PC-9 (cell line): Measurements from ENCODE around the gene NXT1. TPM values are rescaled to one million over a fixed set of nuclear protein-coding genes. Genes with fewer than 3 reads are reported as not detected.
A peak's percentile ranks its signal among the peaks of the same experiment; 100 is the strongest.

ENCODE experiments used
- BruUV-seq: library from RNA; stranded (reverse); fragments of 400-500 nt; replicated peaks from 2 replicates; lab custom pipeline; 2021; lab: Mats Ljungman, UMichigan
- CTCF ChIA-PET: fragments of 300-600 bp; sonication (Branson Sonifier 250); formaldehyde crosslinking; loops from one replicate; lab custom pipeline; 2022; ENCODE audit warnings: antibody characterized with exemption; lab: Charles Lee
- POLR2A ChIA-PET: fragments of 300-600 bp; sonication (Branson Sonifier 250); formaldehyde crosslinking; loops from one replicate; lab custom pipeline; 2022; ENCODE audit warnings: antibody characterized with exemption; ENCODE audit not compliant: unreplicated experiment; lab: Charles Lee
- DNase-seq, 2 experiments: peaks; one replicate each; pipeline versions ENCODE4 v3.0.0 to v3.0.0-alpha.2; 2015 to 2022; ENCODE audit warnings: mixed read lengths in 1 of 2
- H2AFZ ChIP-seq: fragments of 200-600 bp; sonication (generic); 2 replicates; pipeline ENCODE4 v1.8.1; 2017; ENCODE audit warnings: antibody characterized with exemption
- H3F3A ChIP-seq: fragments of 200-600 bp; sonication (generic); 2 replicates; pipeline ENCODE4 v1.8.1; 2017; ENCODE audit warnings: antibody characterized with exemption, mild to moderate bottlenecking, low read depth; ENCODE audit not compliant: insufficient read depth
- H3K27ac ChIP-seq: fragments of 200-600 bp; sonication (generic); 2 replicates; pipeline ENCODE4 v1.6.1; 2016; ENCODE audit warnings: mixed run types
- H3K27me3 ChIP-seq: fragments of 200-600 bp; sonication (generic); 2 replicates; pipeline ENCODE4 v1.6.1; 2016; ENCODE audit warnings: low read depth, mixed run types; ENCODE audit not compliant: insufficient read depth
- H3K36me3 ChIP-seq: fragments of 200-600 bp; sonication (generic); 2 replicates; pipeline ENCODE4 v1.6.1; 2016; ENCODE audit warnings: low read depth, mixed run types
- H3K4me1 ChIP-seq: fragments of 200-600 bp; sonication (generic); replicated peaks from 2 replicates; pipeline ENCODE4 v1.6.1; 2016; ENCODE audit warnings: mixed run types; ENCODE audit not compliant: insufficient read depth
- H3K4me2 ChIP-seq: fragments of 200-600 bp; sonication (generic); 2 replicates; pipeline ENCODE4 v1.6.1; 2017; ENCODE audit warnings: mixed run types
- H3K4me3 ChIP-seq: fragments of 200-600 bp; sonication (generic); 2 replicates; pipeline ENCODE4 v1.6.1; 2016; ENCODE audit warnings: mixed run types
- H3K79me2 ChIP-seq: fragments of 200-600 bp; sonication (generic); 2 replicates; pipeline ENCODE4 v1.6.1; 2017; ENCODE audit warnings: low read depth, mixed run types
- H3K9me2 ChIP-seq: fragments of 200-600 bp; sonication (generic); 2 replicates; pipeline ENCODE4 v1.8.1; 2017; ENCODE audit warnings: mild to moderate bottlenecking; ENCODE audit not compliant: insufficient read depth
- H3K9me3 ChIP-seq: fragments of 200-600 bp; sonication (generic); 2 replicates; pipeline ENCODE4 v1.8.1; 2016; ENCODE audit warnings: low read depth; ENCODE audit not compliant: insufficient read depth
- H4K20me1 ChIP-seq: fragments of 200-600 bp; sonication (generic); 2 replicates; pipeline ENCODE4 v1.8.1; 2017; ENCODE audit not compliant: insufficient read depth
- CTCF ChIP-seq: fragments of 200-600 bp; sonication (generic); conservative IDR thresholded peaks from 2 replicates; pipeline ENCODE4 v1.6.1; 2017; ENCODE audit warnings: mixed run types, antibody characterized with exemption, mild to moderate bottlenecking, moderate library complexity
- EZH2 ChIP-seq: fragments of 200-600 bp; sonication (generic); IDR thresholded peaks from 2 replicates; pipeline ENCODE4 v1.8.0; 2017; ENCODE audit warnings: antibody characterized with exemption, low read depth
- intact Hi-C: fragments of 100-400 bp; cut with micrococcal nuclease; formaldehyde crosslinking; loops from one replicate; pipeline ENCODE4 v1.10.0; 2022; ENCODE audit not compliant: unreplicated experiment
- total RNA-seq: library from RNA; stranded (reverse); gene quantifications from 2 replicates; pipeline ENCODE4 v1.2.3, GENCODE V29; 2021

Gene NXT1
- total RNA-seq, 1 experiment from 2014 or later = 29.8 TPM

GRCh38 chr20:23360531-23360930 is 9.9 kb downstream of the NXT1 start:
- H3K79me2 ChIP-seq = peaks cover 33% of the 10 kb centered on the region
- ChIA-PET CTCF (no interaction called here), POLR2A (interaction anchor here (0.8 kb wide), 1 partner anchor 10 kb away, joined by 3 read pairs; the partner anchor contains the start of gene NXT1)
- H2AFZ ChIP-seq = no peak overlapping the region
- H3K4me2 ChIP-seq = peak overlapping the region; percentile 92
- 0 out of 2 replicates have a peak, but pooled peaks cover 5% of the 10 kb centered on the region for H4K20me1 ChIP-seq
- peaks cover 37% of the 10 kb centered on the region for H3K4me1 ChIP-seq
- BruUV-seq = no TSS peak
- no peaks in the 10 kb centered on the region for H3K9me3 ChIP-seq
- peak overlapping the region; percentile 89 for H3K27ac ChIP-seq
- peak overlapping the region; percentile 76 for H3K4me3 ChIP-seq
- intact Hi-C loops = no loop called here
- DNase-seq = no peak
- no peaks in the 10 kb centered on the region for H3K27me3 ChIP-seq
- TF ChIP-seq CTCF = no peak
- TF ChIP-seq EZH2 = no peak
- peaks cover 24% of the 10 kb centered on the region for H3F3A ChIP-seq
- no peaks in the 10 kb centered on the region for H3K9me2 ChIP-seq
- H3K36me3 ChIP-seq = 0 out of 2 replicates have a peak, but pooled peaks cover 6% of the 10 kb centered on the region

- DNase-seq = peak in 1 of 2 experiments; percentile 61
- ChIA-PET CTCF (no interaction called here), POLR2A (interaction anchor here (0.6 kb wide), 1 partner anchor 965 kb away, joined by 3 read pairs; no protein-coding TSS in a partner anchor)
- no peaks in the 10 kb centered on the region for H3K9me2 ChIP-seq
- TSS peak; percentile 66 for BruUV-seq
- TF ChIP-seq EZH2 (no peak), CTCF (no peak)
- H3F3A ChIP-seq = peaks cover 24% of the 10 kb centered on the region
- peaks cover 38% of the 10 kb centered on the region for H3K79me2 ChIP-seq
- peak overlapping the region; percentile 89 for H3K27ac ChIP-seq
- no peaks in the 10 kb centered on the region for H3K27me3 ChIP-seq
- peak overlapping the region; percentile 89 for H2AFZ ChIP-seq
- H3K36me3 ChIP-seq = 0 out of 2 replicates have a peak, but pooled peaks cover under 1% of the 10 kb centered on the region
- H4K20me1 ChIP-seq = 0 out of 2 replicates have a peak, but pooled peaks cover 5% of the 10 kb centered on the region
- peak overlapping the region; percentile 76 for H3K4me3 ChIP-seq
- peaks cover 38% of the 10 kb centered on the region for H3K4me1 ChIP-seq
- intact Hi-C loops = no loop called here
- peak overlapping the region; percentile 92 for H3K4me2 ChIP-seq
- no peaks in the 10 kb centered on the region for H3K9me3 ChIP-seq
Measured at GRCh38 chr20:23361119-23361475, 10.5 kb downstream of the NXT1 start.

GRCh38 chr20:23361476-23362391 is 11.1 kb downstream of the NXT1 start, which contains the start of gene GZF1:
Gene GZF1 (plus strand): TSS chr20:23362182. CDS start chr20:23364384, 2,202 bp downstream.
- H3K4me2 ChIP-seq = peak within 1 kb of the TSS; percentile 92
- H3K27me3 ChIP-seq = no peaks in the 10 kb centered on the region
- 0 out of 2 replicates have a peak, but pooled peaks cover 9% of the 10 kb centered on the region for H4K20me1 ChIP-seq
- H2AFZ ChIP-seq = peak within 1 kb of the TSS; percentile 89
- H3K36me3 ChIP-seq = 0 out of 2 replicates have a peak, but pooled peaks cover 2% of the 10 kb centered on the region
- H3K9me3 ChIP-seq = no peaks in the 10 kb centered on the region
- DNase-seq = peak; percentile 90 to 100
- POLR2A ChIA-PET = interaction anchor here (0.6 kb wide), 2 partner anchors 965 to 986 kb away, joined by 3 to 5 read pairs; no protein-coding TSS in a partner anchor
- CTCF ChIA-PET = no interaction called here
- peak within 1 kb of the TSS; percentile 89 for H3K27ac ChIP-seq
- H3K9me2 ChIP-seq = no peaks in the 10 kb centered on the region
- H3K4me3 ChIP-seq = peak within 1 kb of the TSS; percentile 80
- H3F3A ChIP-seq = peaks cover 24% of the 10 kb centered on the region
- TF ChIP-seq EZH2 (no peak), CTCF (no peak)
- H3K4me1 ChIP-seq = peaks cover 40% of the 10 kb centered on the region
- intact Hi-C loops = loop anchor here (1.0 kb wide), 1 partner anchor 60 kb away; the partner anchor contains the start of gene NAPB
- BruUV-seq = no TSS peak
- peaks cover 45% of the 10 kb centered on the region for H3K79me2 ChIP-seq
